Hematopoietic multipotent progenitor cell treated with erythropoietin and hydrocortisone succinate and interleukin-3 and kit ligand, for 15 days (in vitro differentiated cells): ENCODE data around the gene TBC1D22A.
"Not testable (repeated sequence)": the region's sequence is repeated elsewhere in the genome, so short reads cannot be mapped to it uniquely, and the experiment has no call there.

Experiments
- DNase-seq: peaks from one replicate; pipeline ENCODE4 v3.0.0-alpha.2; 2015; ENCODE audit warnings: low spot score

Gene TBC1D22A

DNA sequence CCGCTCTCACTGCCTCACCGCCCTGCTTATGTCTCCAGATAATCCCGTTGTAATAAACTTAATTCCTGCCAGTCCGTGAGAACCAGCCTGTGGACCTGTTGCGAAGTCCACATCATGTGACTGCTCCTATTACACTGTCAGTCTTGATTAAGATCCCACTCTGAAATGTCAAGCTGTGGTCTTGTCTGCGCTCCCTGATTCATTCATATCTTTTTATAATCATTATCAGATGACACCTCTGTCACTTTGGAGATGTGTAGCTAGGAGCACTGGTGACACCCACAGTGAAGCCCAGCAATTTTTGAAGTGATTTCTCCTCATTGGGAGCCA lies 377.3 kb downstream of the TBC1D22A start:
- DNase-seq = no peak

DNA sequence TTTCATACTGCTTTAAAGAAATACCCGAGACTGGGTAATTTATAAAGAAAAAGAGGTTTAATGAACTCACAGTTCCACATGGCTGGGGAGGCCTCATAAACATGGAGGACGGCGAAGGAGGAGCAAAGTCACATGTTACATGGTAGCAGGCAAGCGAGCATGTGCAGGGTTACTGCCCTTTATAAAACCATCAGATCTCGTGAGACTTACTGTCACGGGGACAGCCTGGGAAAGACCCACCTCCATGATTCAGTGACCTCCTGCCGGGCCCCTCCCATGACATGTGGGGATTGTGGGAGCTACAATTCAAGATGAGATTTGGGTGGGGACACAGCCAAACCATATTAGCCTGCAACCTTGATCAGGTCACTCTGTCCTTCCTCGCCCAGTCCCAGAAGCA lies 378.5 kb downstream of the TBC1D22A start:
- DNase-seq = not testable (repeated sequence)

DNA sequence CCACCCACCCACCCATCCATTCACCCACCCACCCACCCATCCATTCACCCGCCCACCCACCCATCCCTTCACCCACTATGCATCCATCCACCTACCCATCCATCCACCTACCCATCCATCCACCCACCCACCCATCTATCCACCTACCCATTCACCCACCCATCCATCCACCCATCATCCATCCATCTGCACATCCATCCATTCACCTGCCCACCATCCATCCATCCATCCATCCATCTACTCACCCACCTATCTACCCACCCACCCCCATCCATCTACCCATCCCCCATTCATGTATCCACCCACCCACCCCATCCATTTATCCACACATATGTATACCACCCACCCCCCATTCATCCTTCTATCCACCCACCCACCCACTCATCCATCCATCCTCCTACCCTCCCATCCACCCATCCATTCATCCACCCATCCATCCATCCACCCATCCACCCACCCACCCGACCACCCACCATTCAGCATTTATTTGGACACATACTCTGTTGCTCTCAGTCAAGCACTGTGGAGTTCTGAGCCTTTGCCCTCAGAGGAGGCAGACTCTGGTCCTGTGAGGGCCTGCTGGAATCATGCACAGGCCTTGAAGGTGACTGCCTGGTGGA lies 380.1 kb downstream of the TBC1D22A start:
- DNase-seq = no peak

DNA sequence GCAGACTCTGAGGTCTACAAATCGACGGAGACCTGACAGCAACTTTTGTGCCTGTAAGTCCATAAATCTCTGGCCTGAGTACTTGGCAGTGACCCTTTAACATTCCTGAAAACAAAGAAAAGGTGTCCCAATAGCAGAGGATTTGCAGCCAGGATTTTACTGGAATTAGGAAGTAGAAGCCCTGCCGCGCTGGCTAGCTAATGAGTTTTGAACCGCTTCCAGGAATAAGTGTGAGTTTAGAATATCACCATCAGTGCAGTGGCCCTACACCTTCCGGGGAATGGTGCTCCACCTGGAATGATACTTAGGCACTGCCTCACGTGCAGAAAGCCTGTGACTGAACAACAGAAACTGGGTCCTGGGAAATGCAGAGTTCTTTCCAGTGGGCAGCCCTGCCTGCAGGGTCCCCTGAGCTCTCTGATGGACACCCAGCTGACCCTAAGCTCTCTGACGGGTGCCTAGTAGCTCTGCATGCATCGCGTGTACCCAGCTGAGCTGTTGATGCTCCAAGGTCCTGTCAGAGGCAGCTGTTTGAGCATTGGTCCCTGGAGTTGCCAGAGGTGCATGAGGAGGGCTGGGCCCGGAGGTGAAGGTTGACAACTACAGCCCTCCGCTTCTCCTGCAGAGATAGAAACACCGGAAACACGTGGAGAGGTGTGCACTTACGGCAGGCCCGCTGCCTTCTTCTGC lies 380.9 kb downstream of the TBC1D22A start:
- no peak for DNase-seq

DNA sequence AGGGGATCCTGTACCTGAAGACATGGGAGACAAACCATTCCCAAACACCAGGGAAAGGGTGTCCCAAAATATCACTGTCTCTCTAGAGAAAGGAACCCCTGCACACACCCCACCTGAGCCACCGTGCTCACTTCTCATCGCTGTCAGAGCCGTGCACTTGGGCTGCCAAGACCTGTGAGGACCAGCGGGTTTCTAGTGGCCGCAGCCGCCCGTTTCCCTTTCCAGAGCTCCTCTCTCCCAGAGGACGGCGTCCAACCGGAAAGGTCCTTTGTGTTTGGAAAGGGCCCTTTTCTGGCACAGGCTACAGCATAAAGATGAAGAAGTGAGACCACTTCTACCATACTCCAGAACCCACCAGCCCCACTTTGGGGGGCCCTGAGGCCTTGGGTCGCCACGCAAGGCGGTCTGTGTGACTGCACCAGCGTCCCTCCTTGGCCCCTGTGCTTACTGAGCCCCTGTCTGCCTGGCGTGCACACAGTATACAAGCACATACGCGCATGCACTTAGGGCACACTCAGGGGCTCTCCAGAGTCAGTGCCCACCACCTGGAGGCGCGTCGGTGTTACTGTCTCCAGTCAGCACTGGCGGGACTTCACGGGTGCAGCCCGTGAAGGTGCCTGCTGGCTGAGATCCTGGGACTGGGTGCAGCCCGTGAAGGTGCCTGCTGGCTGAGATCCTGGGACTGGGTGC lies 381.8 kb downstream of the TBC1D22A start:
- no peak for DNase-seq

DNA sequence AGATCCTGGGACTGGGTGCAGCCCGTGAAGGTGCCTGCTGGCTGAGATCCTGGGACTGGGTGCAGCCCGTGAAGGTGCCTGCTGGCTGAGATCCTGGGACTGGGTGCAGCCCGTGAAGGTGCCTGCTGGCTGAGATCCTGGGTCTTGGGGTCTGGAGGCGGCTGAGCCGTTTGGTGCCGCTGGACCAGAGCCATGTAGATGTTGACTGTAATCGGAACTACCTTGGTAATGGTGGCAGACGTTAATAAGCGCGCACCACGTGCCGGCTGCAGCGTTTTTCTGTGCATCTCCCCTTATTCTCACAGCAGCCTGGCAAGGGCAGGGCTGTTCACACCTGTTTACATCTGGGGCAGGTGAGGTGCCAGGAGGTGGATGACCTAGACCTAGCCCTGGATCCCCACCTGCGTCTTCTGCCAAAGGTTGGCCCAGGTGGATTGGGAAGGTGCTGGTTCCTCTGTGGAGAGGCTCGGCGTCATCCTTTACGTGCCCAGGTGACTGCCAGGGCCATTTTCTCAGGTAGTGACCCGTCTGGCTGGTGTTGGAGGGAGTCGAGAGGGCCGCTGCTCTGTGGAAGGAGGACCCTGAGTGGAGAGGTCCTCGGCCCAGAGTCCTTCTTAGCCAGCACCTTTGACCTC lies 382.5 kb downstream of the TBC1D22A start:
- DNase-seq = no peak

DNA sequence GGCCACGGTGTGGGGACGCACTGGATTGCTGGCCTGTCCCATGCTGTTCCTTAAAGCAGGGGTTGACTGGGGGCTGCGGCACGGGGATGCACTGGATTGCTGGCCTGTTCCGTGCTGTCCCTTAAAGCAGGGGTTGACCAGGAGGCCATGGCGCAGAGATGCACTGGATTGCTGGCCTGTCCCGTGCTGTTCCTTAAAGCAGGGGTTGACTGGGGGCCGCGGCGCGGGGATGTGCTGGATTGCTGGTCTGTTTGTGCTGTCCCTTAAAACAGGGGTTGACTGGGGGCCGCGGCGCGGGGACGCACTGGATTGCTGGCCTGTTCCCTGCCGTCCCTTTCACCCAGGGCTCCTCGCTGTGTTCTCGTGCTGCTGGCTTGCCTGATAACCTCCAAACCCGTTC lies 383.4 kb downstream of the TBC1D22A start:
- DNase-seq = no peak

DNA sequence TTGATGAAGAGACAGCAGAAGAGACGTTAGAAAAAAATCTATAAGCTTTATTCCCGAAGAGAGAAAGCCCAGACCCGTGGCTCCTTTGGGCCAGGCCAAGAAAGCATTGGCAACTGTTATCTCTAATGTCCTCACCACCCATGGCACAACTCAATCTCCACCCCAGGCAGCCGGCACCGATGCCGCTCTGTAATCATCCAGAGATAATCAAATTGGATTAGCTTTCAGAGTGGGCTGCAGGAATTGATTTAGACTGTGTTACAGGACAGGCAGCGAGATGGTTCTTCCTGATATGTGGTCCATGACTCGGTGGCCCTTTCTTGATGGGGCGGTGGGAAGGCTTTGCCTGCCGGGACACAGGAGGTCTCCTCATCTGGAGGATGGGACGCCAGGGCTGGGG lies 383.9 kb downstream of the TBC1D22A start:
- DNase-seq = no peak

DNA sequence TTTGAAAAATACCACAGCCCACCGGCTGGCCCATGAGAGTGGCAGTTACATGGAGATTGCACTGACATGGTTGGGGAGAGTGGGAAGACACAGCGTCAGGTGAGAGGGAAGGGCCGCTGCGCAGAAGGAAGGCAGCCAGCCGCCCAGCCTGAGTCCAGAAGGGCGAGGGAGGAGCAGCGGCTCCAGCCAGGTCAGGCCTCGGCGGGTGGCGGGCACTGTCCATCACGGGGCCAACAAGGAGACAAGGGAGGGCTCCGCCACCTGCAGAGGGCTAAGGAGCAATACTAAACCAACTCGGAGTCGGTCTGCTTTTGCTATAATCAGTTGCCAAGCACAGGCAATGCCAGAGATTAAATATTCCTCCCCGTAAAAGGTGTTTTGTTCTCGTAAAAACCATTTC lies 384.5 kb downstream of the TBC1D22A start:
- no peak for DNase-seq

DNA sequence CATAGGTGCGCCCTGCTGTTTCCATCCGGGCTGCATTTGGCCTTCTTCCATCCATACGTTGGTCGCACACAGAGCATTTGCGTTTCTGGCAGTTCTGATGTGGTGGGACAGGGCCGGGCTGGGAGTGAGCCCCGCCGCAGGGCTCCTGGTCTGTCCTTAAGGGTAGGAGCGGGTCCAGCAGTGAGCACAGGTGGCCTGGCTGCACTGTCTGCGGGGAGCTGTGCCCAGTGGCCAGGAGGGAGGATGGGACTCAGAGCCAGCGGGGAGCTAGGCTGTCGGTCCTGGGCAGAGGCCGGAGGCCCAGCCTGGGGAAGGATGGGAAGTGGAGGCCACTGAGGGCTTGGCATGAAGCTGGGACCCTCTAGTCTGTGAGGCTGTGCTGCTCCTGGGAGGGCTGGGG lies 385.1 kb downstream of the TBC1D22A start:
- DNase-seq = no peak

DNA sequence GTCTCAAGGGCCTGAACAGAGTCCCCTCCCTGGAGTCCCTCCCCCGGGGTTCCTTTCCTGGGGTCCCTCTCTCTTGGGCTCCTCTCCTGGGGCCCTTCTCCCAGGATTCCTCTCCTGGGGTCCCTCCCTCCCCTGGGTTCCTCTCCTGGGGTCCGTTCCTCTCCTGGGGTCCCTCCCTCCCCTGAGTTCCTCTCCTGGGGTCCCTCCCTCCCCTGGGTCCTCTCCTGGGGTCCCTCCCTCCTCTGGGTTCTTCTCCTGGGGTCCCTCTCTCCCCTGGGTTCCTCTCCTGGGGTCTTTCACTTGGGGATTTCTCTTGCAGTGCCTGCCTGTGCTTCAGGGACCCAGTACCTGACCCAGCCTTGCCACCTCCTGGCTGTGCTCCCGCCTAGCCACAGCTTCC lies 386.1 kb downstream of the TBC1D22A start:
- DNase-seq = no peak

DNA sequence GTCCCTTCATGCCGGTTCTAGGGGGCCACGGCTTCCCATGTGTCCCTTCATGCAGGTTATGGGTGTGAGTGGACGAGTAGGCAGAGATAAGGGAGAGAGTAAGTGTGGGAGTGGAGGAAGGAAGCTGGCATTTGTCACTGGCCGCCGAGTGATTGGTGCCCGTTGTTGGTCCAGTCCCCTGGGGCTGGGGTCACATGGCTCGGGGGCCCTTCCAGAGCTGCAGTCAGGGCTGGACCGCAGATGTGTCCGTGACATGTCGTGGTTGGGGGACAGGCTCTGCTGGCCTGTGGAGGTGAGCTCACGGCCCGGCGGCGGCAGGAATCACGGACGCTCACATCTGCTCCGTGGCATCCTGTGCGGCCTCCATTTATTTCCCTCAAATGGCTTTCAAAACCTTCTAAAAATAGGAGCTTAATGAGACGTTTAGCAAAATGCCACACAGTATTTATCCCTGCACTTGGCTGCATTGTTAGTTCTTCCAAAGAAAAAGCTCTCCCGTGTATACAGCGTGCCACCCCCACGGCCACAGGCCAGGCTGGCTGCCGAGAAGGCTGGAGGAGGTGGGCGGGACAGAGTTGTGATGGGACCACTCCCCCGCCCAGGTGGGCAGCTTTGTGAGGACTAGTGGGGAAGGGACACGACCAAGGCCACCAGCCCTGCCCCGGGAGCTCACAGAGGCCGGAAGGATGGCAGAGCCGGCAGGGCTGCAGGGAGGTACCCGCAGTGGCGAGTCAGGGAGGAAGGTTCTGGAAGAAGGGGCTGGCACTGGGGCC lies 386.7 kb downstream of the TBC1D22A start:
- no peak for DNase-seq

DNA sequence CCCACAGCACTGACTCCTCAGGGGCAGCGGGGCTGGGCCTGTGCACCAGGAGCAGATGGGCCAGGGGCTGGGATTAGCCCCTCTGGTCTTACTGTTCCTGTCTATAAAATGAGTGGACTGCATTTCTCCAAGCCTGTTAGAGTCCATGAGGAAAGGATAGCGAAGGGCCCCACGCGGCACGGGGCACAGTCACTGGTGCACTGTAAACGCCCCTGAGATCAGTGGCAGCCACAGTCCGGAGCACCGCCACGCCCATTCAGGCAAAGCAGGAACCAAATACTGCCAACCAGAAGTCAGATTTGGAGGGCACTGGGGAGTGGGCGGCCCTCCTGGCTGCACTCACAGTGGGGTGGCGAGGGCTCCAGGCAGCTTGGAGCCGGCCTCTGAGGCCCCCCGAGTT lies 387.5 kb downstream of the TBC1D22A start:
- no peak for DNase-seq

DNA sequence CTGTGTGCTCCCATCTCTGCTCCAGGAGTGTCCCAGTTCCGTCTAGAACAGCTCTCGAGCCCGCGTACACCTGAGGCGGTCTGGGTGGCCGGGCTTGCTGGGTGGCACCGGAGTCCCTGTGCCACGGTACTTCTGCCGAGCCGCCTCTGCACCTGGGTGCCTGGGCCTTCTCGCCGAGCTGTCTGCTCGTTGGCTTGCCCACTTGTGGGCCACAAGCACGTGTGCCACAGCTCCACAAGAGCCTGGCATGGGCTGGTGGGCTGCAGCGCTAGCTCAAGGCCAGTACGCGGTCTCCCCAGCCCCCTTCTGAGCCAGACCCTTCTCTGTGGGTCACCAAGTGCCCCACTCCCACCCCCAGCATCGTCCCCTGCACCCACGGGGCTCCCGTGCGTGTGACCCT lies 388.0 kb downstream of the TBC1D22A start:
- no peak for DNase-seq

DNA sequence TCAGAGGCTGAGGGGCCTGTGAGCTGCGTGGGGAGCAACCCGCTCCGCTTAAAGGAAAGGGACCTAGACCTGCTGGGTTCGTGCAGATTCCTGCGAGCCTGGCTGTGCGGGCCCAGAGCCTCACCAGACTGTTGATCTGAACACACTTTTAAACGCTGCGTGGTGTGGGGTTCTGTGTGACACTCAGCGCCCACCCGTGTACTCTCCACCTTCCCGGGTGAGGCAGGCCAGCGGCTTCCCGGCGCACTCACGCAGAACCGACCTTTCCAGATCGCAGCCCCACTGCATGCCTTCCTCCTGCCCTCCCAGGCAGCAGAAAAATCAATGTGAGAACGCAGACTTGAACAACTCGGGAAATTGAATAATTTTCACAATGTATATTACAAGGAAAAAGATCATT lies 388.6 kb downstream of the TBC1D22A start:
- no peak for DNase-seq

DNA sequence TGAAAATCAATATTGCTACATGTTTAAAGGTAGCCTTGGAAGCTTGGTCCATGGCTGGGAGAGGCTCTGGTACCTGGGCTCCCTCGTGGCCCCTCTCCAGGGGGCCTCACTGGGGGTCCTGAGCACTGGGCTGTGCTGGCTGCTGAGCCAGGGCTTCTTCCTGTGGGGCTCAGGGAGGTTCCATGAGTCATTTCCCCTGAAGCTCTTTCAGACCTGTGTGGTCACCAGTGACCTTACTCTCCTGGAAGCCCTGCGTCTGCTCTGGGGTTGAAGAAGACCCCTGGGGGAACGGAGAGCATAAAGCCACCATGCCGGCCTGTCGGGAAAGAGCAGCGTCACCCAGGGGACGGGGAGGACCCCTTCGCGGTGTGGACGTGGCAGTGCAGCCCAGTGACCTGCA lies 389.0 kb downstream of the TBC1D22A start:
- DNase-seq = no peak

DNA sequence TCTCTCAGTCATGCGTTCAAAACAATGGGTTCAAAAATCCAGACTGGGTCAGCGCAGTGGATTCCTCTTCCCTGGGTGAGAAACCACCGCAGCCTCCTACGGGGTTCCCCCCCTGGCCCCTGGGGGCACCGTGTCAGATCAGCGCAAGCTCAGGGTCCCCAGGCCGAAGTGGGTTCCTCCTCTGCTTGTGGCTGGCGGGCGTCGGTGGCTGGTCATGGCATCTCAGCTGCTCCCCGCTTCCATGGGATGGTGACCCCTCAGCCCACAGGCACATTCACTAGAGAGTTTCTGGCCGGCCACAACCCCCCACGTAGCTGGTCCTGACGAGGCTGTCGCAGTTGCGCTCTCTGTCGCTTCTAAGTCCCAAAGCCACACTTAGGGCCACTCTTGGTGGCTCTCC lies 389.8 kb downstream of the TBC1D22A start:
- DNase-seq = no peak

DNA sequence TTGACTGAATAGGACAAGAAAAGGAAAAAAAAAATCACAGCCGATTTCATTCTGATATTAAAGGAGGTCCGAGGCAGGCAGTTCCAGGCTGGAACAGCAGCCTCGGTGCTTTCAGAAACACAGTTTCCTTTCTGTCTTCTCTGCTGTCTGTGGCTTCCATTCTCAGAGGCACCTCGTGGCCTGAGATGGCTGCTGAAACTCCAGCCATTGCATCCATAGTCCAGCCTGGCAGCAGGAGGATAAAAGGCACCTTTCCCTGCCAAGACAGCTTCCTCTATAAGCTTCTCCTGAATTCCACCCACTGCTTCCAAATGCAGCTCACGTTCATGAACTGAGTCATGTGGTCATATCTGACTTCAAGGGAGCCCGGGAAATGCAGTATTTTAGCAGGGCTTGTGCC lies 390.5 kb downstream of the TBC1D22A start:
- no peak for DNase-seq

DNA sequence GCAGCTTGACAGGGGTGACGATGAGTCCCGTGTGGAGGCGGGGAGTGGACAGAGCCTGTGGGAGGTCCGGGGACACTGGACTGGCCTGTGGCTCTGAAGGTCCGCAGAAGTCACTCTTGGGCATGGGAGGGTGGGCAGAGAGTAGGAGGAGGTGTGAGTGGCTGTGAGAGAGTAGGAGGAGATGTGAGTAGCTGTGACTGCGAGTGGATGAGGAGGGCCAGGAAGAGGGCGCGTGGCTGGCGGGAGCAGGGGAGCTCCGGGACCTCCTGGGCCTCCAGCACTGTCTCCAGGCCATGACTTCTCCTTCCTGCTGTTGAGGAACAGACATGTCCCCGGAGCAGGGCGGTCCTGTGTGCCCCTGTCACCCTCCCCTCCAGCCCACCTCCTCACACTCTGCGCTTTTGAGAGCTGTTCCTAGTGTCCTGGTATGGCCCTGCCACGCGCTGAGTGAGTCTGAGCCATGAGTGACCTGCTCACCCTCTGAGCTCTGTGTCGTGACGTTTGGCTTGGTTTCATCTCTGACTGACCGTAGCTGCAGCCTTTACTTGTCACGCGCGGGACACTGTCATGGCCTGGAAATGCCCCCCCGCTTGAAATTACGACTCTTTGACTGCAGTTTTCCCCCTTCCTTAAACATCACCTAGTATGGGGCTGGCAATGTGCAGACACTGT lies 391.5 kb downstream of the TBC1D22A start:
- DNase-seq = no peak

DNA sequence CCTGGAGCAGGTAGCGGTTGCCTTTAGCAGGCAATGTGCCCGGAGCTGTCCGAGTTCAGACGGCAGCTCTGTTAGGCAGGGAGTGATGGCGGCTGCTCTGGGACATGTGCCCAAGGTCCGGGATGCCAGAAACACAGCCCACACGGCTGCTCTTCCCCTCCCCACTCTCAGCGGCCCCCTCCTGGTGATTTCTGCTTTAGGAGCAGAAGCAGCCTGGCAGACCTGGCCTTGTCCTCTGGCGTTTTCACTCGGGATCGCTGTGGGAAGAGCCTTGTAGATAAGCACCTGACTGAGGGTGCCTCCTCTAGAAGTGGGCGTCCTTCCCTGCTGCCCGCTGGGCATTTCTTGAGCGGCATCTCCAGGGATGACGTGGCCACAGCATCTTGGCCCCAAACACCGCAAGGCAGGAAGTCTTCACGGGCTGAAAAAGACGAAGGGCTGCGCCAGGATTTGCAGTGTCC lies 392.2 kb downstream of the TBC1D22A start:
- no peak for DNase-seq

DNA sequence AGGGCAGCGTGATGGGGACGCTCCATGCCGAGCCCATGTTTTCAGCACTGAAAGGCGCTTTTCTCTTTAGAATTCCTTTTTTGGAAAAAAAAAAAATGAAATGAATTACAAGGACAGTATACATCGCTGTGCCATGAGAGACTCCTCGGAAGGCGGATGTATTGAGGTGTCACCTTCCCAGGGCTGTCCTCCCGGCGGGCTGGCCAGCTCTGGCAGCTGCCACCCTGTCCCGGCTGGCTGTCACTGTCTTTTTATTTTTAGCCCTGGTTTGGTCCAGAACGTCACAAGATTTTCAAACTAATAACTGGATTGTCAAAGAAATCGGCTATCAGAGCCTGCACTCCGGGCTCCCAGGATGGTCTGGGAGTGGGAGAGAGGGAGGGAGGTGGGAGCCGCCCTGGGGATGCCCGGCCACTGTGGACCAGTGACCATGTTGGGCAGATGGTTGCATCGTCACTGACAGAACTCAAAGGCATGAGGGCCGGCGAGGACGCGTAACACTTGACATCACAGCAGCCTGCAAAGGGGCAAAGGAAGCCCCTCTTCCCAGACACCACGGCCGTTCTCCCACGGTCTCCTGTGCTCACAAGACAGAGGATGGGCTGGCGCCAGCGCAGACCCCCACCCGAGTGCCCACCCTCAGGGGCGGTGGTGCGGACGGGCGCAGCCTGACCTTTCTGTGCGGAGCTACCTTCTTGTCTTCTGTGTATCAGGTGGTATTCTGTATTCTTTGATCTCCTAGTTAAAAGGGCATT lies 392.9 kb downstream of the TBC1D22A start:
- no peak for DNase-seq
